HepG2 (cell line): ENCODE measurements around the gene CAPG. TPM values are rescaled to one million over a fixed set of nuclear protein-coding genes. Genes with fewer than 3 reads are reported as not detected.

ENCODE experiments used
- ATAC-seq: fragments of 200-7000 bp; cut with Tn5 transposase; 3 replicates; pipeline ENCODE4 v1.9.1; 2020; ENCODE audit warnings: mild to moderate bottlenecking, moderate library complexity
- BruUV-seq: library from RNA; stranded (reverse); fragments of 400-500 nt; replicated peaks from 2 replicates; lab custom pipeline; 2021; lab: Mats Ljungman, UMichigan
- CTCF ChIA-PET: fragments of 300-600 bp; formaldehyde crosslinking; extraction: SDS; loops from one replicate; lab custom pipeline; 2021; ENCODE audit warnings: low total read pairs, inconsistent platforms, low intra/inter-chr PET ratio; lab: Yijun Ruan, JAX
- POLR2A ChIA-PET: fragments of 350-600 bp; sonication (Branson Sonifier 250); formaldehyde crosslinking; loops from one replicate; lab custom pipeline; 2020; ENCODE audit warnings: antibody characterized with exemption, inconsistent platforms; lab: Yijun Ruan, JAX
- DNase-seq: peaks from one replicate; pipeline ENCODE4 v3.0.0-alpha.2; 2015; ENCODE audit warnings: low spot score
- FAIRE-seq: peaks from 3 replicates; lab custom pipeline; 2011; peaks lifted over from hg19 to GRCh38; lab: Jason Lieb, UNC
- H2AFZ ChIP-seq: one replicate; pipeline ENCODE4 v1.6.1; 2011; ENCODE audit warnings: low read length, inconsistent platforms
- H3K27ac ChIP-seq: fragments of 300-600 bp; 3 replicates; pipeline ENCODE4 v1.8.0; 2011; ENCODE audit warnings: mixed run types, mild to moderate bottlenecking, mixed read lengths, low read length, inconsistent platforms; ENCODE audit not compliant: insufficient read depth; ENCODE audit errors: extremely low read length
- H3K27me3 ChIP-seq, 2 experiments: fragments of 200-600 bp in 1 of 2; 2 replicates in 1 of 2; 3 replicates in 1 of 2; pipeline versions ENCODE4 v1.6.0 to v1.8.0; 2011; ENCODE audit warnings: low read length in 2 of 2, mild to moderate bottlenecking in 2 of 2, moderate library complexity in 2 of 2, inconsistent platforms in 1 of 2; ENCODE audit not compliant: insufficient read depth in 2 of 2, control insufficient read depth in 1 of 2
- H3K36me3 ChIP-seq, 2 experiments: fragments of 200-600 bp in 1 of 2; replicated peaks in 1 of 2; 2 replicates in 1 of 2; 3 replicates in 1 of 2; pipeline versions ENCODE4 v1.5.1 to v1.8.0; 2011; ENCODE audit warnings: low read length in 2 of 2, inconsistent platforms in 1 of 2; ENCODE audit not compliant: insufficient read depth in 2 of 2, control insufficient read depth in 1 of 2
- H3K4me1 ChIP-seq: 2 replicates; pipeline ENCODE4 v1.5.1; 2012; ENCODE audit warnings: low read length, inconsistent platforms; ENCODE audit not compliant: insufficient read depth
- H3K4me2 ChIP-seq: 2 replicates; pipeline ENCODE4 v1.6.0; 2011; ENCODE audit warnings: low read depth, low read length, inconsistent platforms
- H3K4me3 ChIP-seq, 3 experiments: fragments of 200-600 bp in 1 of 3; sonication (generic), shearing (Covaris generic) in 1 of 3; replicated peaks in 1 of 3; 2 replicates each; pipeline ENCODE4 v1.5.1; 2011 to 2016; ENCODE audit warnings: low read length in 3 of 3, inconsistent platforms in 2 of 3, low read depth in 2 of 3, mild to moderate bottlenecking in 2 of 3, control low read depth in 1 of 3, mixed read lengths in 1 of 3; ENCODE audit not compliant: insufficient read depth in 1 of 3
- H3K79me2 ChIP-seq: one replicate; pipeline ENCODE4 v1.6.1; 2011; ENCODE audit warnings: low read length, inconsistent platforms; ENCODE audit not compliant: insufficient read depth
- H3K9ac ChIP-seq: 2 replicates; pipeline ENCODE4 v1.6.0; 2011; ENCODE audit warnings: mild to moderate bottlenecking, low read depth, low read length, inconsistent platforms; ENCODE audit not compliant: insufficient read depth
- H3K9me3 ChIP-seq: 2 replicates; pipeline ENCODE4 v1.5.1; 2012; ENCODE audit warnings: mild to moderate bottlenecking, low read length
- H4K20me1 ChIP-seq: 2 replicates; pipeline ENCODE4 v1.6.0; 2011; ENCODE audit warnings: inconsistent platforms, mild to moderate bottlenecking, low read length, moderate library complexity; ENCODE audit not compliant: insufficient read depth
- CHD2 ChIP-seq: IDR thresholded peaks from 2 replicates; pipeline ENCODE4 v1.6.1; 2011; ENCODE audit warnings: low read depth, low read length, improper control_type of control experiment
- GATAD2A ChIP-seq: IDR thresholded peaks from 2 replicates; pipeline ENCODE4 v1.6.1; 2016
- HMG20B ChIP-seq: conservative IDR thresholded peaks from 2 replicates; pipeline ENCODE4 v1.6.1; 2016; ENCODE audit warnings: missing genetic modification reagents, missing compliant biosample characterization
- HNRNPL ChIP-seq: fragments of 200-400 bp; formaldehyde crosslinking; IDR thresholded peaks from 2 replicates; pipeline ENCODE4 v1.6.1; 2017; ENCODE audit warnings: mild to moderate bottlenecking, low read depth, low read length
- ISX ChIP-seq: sonication (generic); formaldehyde crosslinking; conservative IDR thresholded peaks from 2 replicates; pipeline ENCODE4 v1.5.0; 2020; ENCODE audit warnings: missing genetic modification reagents
- MZF1 ChIP-seq: sonication (generic); formaldehyde crosslinking; IDR thresholded peaks from 2 replicates; pipeline ENCODE4 v1.8.1; 2023; ENCODE audit warnings: mild to moderate bottlenecking, missing genetic modification reagents, borderline replicate concordance
- NR2F1 ChIP-seq, 2 experiments: fragments of 450-650 bp in 1 of 2; formaldehyde crosslinking in 1 of 2; IDR thresholded peaks; 2 replicates each; pipeline versions ENCODE4 v1.5.0 to v1.6.1; 2016 to 2020; ENCODE audit warnings: mild to moderate bottlenecking in 1 of 2, missing compliant biosample characterization in 1 of 2, missing genetic modification reagents in 1 of 2, moderate library complexity in 1 of 2
- POLR2AphosphoS2 ChIP-seq: IDR thresholded peaks from 2 replicates; pipeline ENCODE4 v1.6.1; 2011; ENCODE audit warnings: low read depth, low read length, improper control_type of control experiment
- TFDP2 ChIP-seq: sonication (generic); formaldehyde crosslinking; IDR thresholded peaks from 2 replicates; pipeline ENCODE4 v1.4.0; 2020; ENCODE audit warnings: missing genetic modification reagents
- ZBTB1 ChIP-seq: sonication (generic); formaldehyde crosslinking; IDR thresholded peaks from 2 replicates; pipeline ENCODE4 v1.4.0; 2020; ENCODE audit warnings: missing genetic modification reagents, borderline replicate concordance
- ZNF501 ChIP-seq: sonication (generic); formaldehyde crosslinking; IDR thresholded peaks from 2 replicates; pipeline ENCODE4 v1.5.1; 2020; ENCODE audit warnings: mild to moderate bottlenecking, moderate library complexity, missing genetic modification reagents
- WGBS: methylation state at CpG from one replicate; pipeline ENCODE4 v1.1.6; 2017; ENCODE audit warnings: low lambda C conversion rate; 5-methylcytosine and 5-hydroxymethylcytosine counted together
- in situ Hi-C: cut with HindIII; loops from 2 replicates; pipeline ENCODE4 v1.10.0; 2017; ENCODE audit warnings: low pct_unique_long_range_greater_than_20kb; ENCODE audit not compliant: extremely low pct_ligation_motif_present
- intact Hi-C: fragments of 100-400 bp; cut with micrococcal nuclease; formaldehyde crosslinking; loops from one replicate; pipeline ENCODE4 v1.10.0; 2022; ENCODE audit not compliant: unreplicated experiment
- polyA plus RNA-seq, 8 experiments: library from polyadenylated mRNA; depleted of rRNA in 3 of 8; stranded (reverse) in 7 of 8; unstranded in 1 of 8; fragments of >200 nt; fragmentation: Illumina TruSeq in 4 of 8; extraction: Trizol in 4 of 8; gene quantifications; 2 replicates each; pipeline versions ENCODE4 v1.2.1 to v1.2.3, GENCODE V29; 2011 to 2016; ENCODE audit warnings: low read depth in 4 of 8, missing spikeins in 1 of 8, mixed read lengths in 1 of 8; ENCODE audit not compliant: insufficient read depth in 1 of 8
- total RNA-seq, 5 experiments: library from RNA; depleted of rRNA; stranded (reverse); fragments of >200 nt; fragmentation: Illumina TruSeq; extraction: Trizol; gene quantifications; 2 replicates each; pipeline ENCODE4 v1.2.3, GENCODE V29; 2016; ENCODE audit warnings: low read depth in 1 of 5

CAPG gene
- total and polyA plus RNA-seq, 2 of the 13 experiments (the other 11 are each of a cell fraction or from before 2014, with no cell fraction given): 12.7 to 18.2 TPM

GRCh38 chr2:85459771-85460170 is 49.6 kb upstream of the CAPG start:
- CTCF ChIA-PET: no interaction called here
- no peak for FAIRE-seq
- H2AFZ ChIP-seq: no peak overlapping the region
- TF ChIP-seq ZNF501 (no peak), POLR2AphosphoS2 (no peak), ISX (no peak), GATAD2A (CRISPR knock-in tag) (no peak), HMG20B (CRISPR knock-in tag) (no peak), ZBTB1 (CRISPR knock-in tag) (no peak), NR2F1 (CRISPR knock-in tag; IDR thresholded peaks at IDR 0.05) (no peak), TFDP2 (no peak), HNRNPL (no peak), CHD2 (no peak), MZF1 (CRISPR knock-in tag) (no peak)
- TF ChIP-seq, all 625 proteins: peak for 0
- Histone ChIP-seq H3K4me3 (no peak overlapping the region), H3K27ac (no peak overlapping the region), H3K4me1 (peaks cover 43% of the 10 kb centered on the region), H4K20me1 (no peaks in the 10 kb centered on the region), H3K79me2 (no peaks in the 10 kb centered on the region), H3K4me2 (no peak overlapping the region), H3K9ac (no peak overlapping the region), H3K27me3 (peaks cover 3 to 20% of the 10 kb centered on the region in 2 experiments; a peak in 4 of 5 replicates), H3K9me3 (no peaks in the 10 kb centered on the region), H3K36me3 (no peaks in the 10 kb centered on the region)
- in situ Hi-C loops: no loop called here
- intact Hi-C loops: no loop called here
- no peak for DNase-seq
- 87% methylated on average over 1 of the region's 1 CpG for WGBS
- POLR2A ChIA-PET: no interaction called here
- no peak for ATAC-seq
- BruUV-seq: no TSS peak
